ENCODE data around the gene SEMG1. TPM values are rescaled to one million over a fixed set of nuclear protein-coding genes. Genes with fewer than 3 reads are reported as not detected.

SEMG1 gene
- total RNA-seq, 2 experiments from 2014 or later, result not detected

- CTCF ChIA-PET, result no interaction called here
- H3K27me3 Mint-ChIP-seq, result peaks cover 81% of the 10 kb centered on the region
- intact Hi-C loops (cut with DNase I, micrococcal nuclease), result no loop called here
Measured at GRCh38 chr20:45246109-45246508, 39.3 kb downstream of the SEMG1 start.

GRCh38 chr20:45247865-45248264, 41.0 kb downstream of the SEMG1 start:
- CTCF ChIA-PET, result no interaction called here
- Mint-ChIP-seq H3K27ac (no peak overlapping the region), H3K36me3 (ENCODE audit: low read depth) (no peaks in the 10 kb centered on the region), H3K9me3 (no peaks in the 10 kb centered on the region), H3K27me3 (peaks cover 80% of the 10 kb centered on the region), H3K4me3 (no peak overlapping the region), H3K4me1 (ENCODE audit: low read depth) (no peaks in the 10 kb centered on the region)
- intact Hi-C loops (cut with DNase I, micrococcal nuclease), result no loop called here
- no peak for ATAC-seq (ENCODE audit: poor library complexity)
- H3K27ac ChIP-seq (ENCODE audit: low read depth in 1 of 2, low read length in 2 of 2), result no peak overlapping the region
- H3K36me3 ChIP-seq (ENCODE audit: insufficient read depth, low read length), result no peaks in the 10 kb centered on the region
- H3K27me3 ChIP-seq (ENCODE audit: control insufficient read depth in 1 of 2, insufficient read depth in 2 of 2, low read length in 2 of 2), result peaks cover 8 to 54% of the 10 kb centered on the region in 2 experiments
- H3K4me3 ChIP-seq (ENCODE audit: low read length), result no peak overlapping the region
- H3K4me1 ChIP-seq (ENCODE audit: insufficient read depth, low read length), result no peaks in the 10 kb centered on the region
- DNase-seq, result no peak
- no peaks in the 10 kb centered on the region for H3K9me3 ChIP-seq (ENCODE audit: control insufficient read depth in 1 of 2, insufficient read depth in 1 of 2, low read length in 2 of 2)
- TF ChIP-seq CTCF (IDR thresholded peaks at IDR 0.05), result no peak
- POLR2A ChIA-PET, result no interaction called here

More at GRCh38 chr20:45246109-45246508, 39.3 kb downstream of the SEMG1 start:
- Histone ChIP-seq H3K4me3 (ENCODE audit: low read length) (no peak overlapping the region), H3K9me3 (ENCODE audit: control insufficient read depth in 1 of 2, insufficient read depth in 1 of 2, low read length in 2 of 2) (no peaks in the 10 kb centered on the region), H3K27ac (ENCODE audit: low read depth in 1 of 2, low read length in 2 of 2) (no peak overlapping the region), H3K4me1 (ENCODE audit: insufficient read depth, low read length) (no peaks in the 10 kb centered on the region), H3K27me3 (ENCODE audit: control insufficient read depth in 1 of 2, insufficient read depth in 2 of 2, low read length in 2 of 2) (peaks cover 8 to 45% of the 10 kb centered on the region in 2 experiments), H3K36me3 (ENCODE audit: insufficient read depth, low read length) (no peaks in the 10 kb centered on the region)
- Mint-ChIP-seq H3K4me1 (ENCODE audit: low read depth) (no peaks in the 10 kb centered on the region), H3K4me3 (no peak overlapping the region), H3K36me3 (ENCODE audit: low read depth) (no peaks in the 10 kb centered on the region), H3K9me3 (no peaks in the 10 kb centered on the region), H3K27ac (no peak overlapping the region)
- no peak for DNase-seq
- no peak for TF ChIP-seq CTCF (IDR thresholded peaks at IDR 0.05)
- POLR2A ChIA-PET, result no interaction called here
- no peak for ATAC-seq (ENCODE audit: poor library complexity)

GRCh38 chr20:45248609-45249008, 41.8 kb downstream of the SEMG1 start:
- POLR2A ChIA-PET, result no interaction called here

More at GRCh38 chr20:45248609-45249008, 41.8 kb downstream of the SEMG1 start:
- no peak for TF ChIP-seq CTCF (IDR thresholded peaks at IDR 0.05)
- peaks cover 14 to 54% of the 10 kb centered on the region in 2 experiments for H3K27me3 ChIP-seq (ENCODE audit: control insufficient read depth in 1 of 2, insufficient read depth in 2 of 2, low read length in 2 of 2)
- no peaks in the 10 kb centered on the region for H3K9me3 Mint-ChIP-seq
- no peaks in the 10 kb centered on the region for H3K36me3 ChIP-seq (ENCODE audit: insufficient read depth, low read length)
- ATAC-seq (ENCODE audit: poor library complexity) (no peak), DNase-seq (no peak)
- H3K4me3 Mint-ChIP-seq, result no peak overlapping the region
- intact Hi-C loops (cut with DNase I, micrococcal nuclease), result no loop called here
- no peak overlapping the region for H3K27ac ChIP-seq (ENCODE audit: low read depth in 1 of 2, low read length in 2 of 2)
- no peak overlapping the region for H3K27ac Mint-ChIP-seq
- H3K4me1 ChIP-seq (ENCODE audit: insufficient read depth, low read length), result no peaks in the 10 kb centered on the region
- no peaks in the 10 kb centered on the region for H3K9me3 ChIP-seq (ENCODE audit: control insufficient read depth in 1 of 2, insufficient read depth in 1 of 2, low read length in 2 of 2)
- H3K4me3 ChIP-seq (ENCODE audit: low read length), result no peak overlapping the region
- H3K36me3 Mint-ChIP-seq (ENCODE audit: low read depth), result no peaks in the 10 kb centered on the region
- CTCF ChIA-PET, result no interaction called here
- H3K4me1 Mint-ChIP-seq (ENCODE audit: low read depth), result no peaks in the 10 kb centered on the region
- peaks cover 77% of the 10 kb centered on the region for H3K27me3 Mint-ChIP-seq
